ENCODE results near the gene GLG1. TPM values are rescaled to one million over a fixed set of nuclear protein-coding genes. Genes with fewer than 3 reads are reported as not detected.
"Not testable (repeated sequence)": the region's sequence is repeated elsewhere in the genome, so short reads cannot be mapped to it uniquely, and the experiment has no call there.

The GLG1 gene
- total RNA-seq, 4 donors from 2014 or later: 77.0 to 154 (median 127) TPM

DNA sequence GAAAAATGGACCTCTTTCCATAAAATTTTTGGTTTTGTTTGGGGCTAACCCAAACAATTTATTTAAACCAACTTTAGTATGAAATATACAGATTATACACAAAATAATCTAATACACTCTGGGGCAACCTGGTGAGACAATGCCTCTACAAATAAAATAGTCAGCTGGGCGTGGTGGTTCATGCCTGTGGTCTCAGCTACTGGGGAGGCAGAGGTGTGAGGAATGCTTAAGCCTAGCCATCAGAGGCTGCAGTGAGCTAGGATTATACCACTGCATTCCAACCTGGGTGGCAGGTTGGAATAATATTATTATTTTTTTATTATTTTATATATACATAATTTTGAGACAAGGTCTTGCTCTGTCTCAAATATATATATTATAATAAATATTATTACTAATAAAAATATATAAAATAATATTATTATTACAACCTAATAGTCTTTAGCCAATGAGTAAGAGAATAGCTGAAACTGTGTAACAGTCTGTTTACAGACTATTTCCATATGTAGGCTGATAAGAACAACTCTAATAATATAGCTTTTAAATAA, 50.5 kb downstream of the GLG1 start:
- in situ Hi-C loops (cut with MboI; ENCODE audit: low pct_ligation_motif_present in 1 of 4, low pct_unique_long_range_greater_than_20kb in 1 of 4, low sequenced_read_pairs in 3 of 4) (no loop called here), intact Hi-C loops (cut with DNase I; ENCODE audit: low total_unique reads) (no loop called here)
- no peak for TF ChIP-seq POLR2AphosphoS5 (IDR thresholded peaks at IDR 0.05)
- TF ChIP-seq POLR2A (IDR thresholded peaks at IDR 0.05): no peak
- WGBS, 2 donors (ENCODE audit: low coverage in 1 of 2): 70 to 94% methylated on average over 1 of the region's 1 CpG
- DNase-seq: no peak
- Histone ChIP-seq H3K36me3 (no peaks in the 10 kb centered on the region), H3K27me3 (no peaks in the 10 kb centered on the region), H3K4me3 (no peak overlapping the region), H3K4me1 (peaks cover 0 to 18% (median 10%) of the 10 kb centered on the region in 4 donors), H3K9me3 (no peaks in the 10 kb centered on the region), H3K27ac (no peak overlapping the region)

DNA sequence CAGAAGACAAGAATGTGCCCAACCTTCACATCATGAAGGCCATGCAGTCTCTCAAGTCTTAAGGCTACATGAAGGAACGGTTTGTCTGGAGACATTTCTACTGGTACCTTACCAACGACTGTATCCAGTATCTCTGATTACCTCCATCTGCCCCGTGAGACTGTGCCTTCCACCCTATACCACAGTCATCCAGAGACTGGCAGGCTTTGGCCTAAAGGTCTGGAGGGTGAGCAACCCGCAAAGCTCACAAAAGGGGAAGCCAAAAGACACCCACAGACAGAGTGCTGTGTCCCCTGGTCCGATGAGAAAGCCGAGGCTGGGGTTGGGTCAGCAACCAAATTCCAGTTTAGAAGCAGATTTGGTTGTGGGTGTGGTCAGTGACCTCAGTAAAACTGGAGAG, 54.6 kb downstream of the GLG1 start:
- DNase-seq; H3K4me3 ChIP-seq; H3K27ac ChIP-seq; H3K36me3 ChIP-seq; H3K27me3 ChIP-seq; H3K4me1 ChIP-seq; H3K9me3 ChIP-seq; in situ Hi-C loops (cut with MboI; ENCODE audit: low pct_ligation_motif_present in 1 of 4, low pct_unique_long_range_greater_than_20kb in 1 of 4, low sequenced_read_pairs in 3 of 4); intact Hi-C loops (cut with DNase I; ENCODE audit: low total_unique reads): not testable (repeated sequence)
- WGBS, 2 donors (ENCODE audit: low coverage in 1 of 2): 86% methylated on average over 4 of the region's 6 CpGs; no CpG with 5 or more reads in 1 of the 2 donors

DNA sequence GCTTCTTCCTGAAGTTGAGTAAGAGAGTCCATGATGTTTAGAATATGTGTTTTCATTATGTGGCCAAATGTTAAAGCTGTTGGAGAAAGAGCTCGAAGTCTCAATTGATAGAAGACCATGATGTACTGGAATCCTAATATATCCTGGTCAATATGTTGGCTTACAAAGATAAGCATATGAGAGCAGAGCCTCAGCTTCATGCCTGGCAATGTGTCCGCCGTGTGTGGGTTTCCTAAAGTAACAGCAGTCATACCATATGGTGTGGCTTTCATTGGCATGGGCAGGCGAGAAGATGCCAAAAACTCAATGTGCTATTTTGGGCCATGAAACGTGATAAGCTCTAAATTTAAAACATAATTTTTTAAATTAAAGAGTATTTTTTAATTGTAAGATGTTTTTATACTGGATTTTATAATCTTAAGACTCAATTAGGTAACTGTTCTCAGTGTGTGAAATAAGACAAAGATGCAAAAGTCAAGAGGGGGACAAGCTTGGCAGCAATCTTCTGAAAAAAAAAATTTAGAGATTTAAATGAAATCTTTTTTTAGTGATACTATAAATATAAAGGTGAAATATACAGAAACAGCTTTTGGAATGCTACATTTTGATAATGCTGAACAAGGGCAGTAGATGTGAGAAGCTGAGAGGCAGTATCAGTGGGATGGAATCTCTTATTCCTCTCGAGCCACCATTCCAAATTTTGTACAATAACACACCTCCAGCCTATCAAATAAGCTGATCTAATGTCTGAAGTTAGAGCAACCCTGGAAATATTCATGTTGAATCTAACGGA, 56.5 kb downstream of the GLG1 start:
- H3K4me3 ChIP-seq; intact Hi-C loops (cut with DNase I; ENCODE audit: low total_unique reads); in situ Hi-C loops (cut with MboI; ENCODE audit: low pct_ligation_motif_present in 1 of 4, low pct_unique_long_range_greater_than_20kb in 1 of 4, low sequenced_read_pairs in 3 of 4): not testable (repeated sequence)

DNA sequence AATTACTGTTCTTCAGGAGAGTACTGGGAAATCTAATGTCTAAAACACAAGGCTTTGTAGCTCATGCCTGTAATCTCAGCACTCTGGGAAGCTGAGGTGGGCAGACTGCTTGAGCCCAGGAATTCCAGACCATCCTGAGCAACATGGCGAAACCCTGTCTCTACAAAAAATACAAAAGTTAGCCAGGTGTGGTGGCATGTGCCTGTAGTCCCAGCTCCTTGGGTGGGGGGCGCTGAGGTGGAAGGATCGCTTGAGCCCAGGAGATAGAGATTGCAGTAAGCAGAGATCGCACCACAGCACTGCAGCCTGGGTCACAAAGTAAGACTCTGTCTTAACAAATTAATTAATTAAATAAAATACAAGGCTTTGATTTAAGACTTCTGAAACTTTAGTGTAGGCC, 60.8 kb downstream of the GLG1 start:
- H3K36me3 ChIP-seq; H3K27ac ChIP-seq; H3K4me1 ChIP-seq; DNase-seq; in situ Hi-C loops (cut with MboI; ENCODE audit: low pct_ligation_motif_present in 1 of 4, low pct_unique_long_range_greater_than_20kb in 1 of 4, low sequenced_read_pairs in 3 of 4); H3K27me3 ChIP-seq; H3K4me3 ChIP-seq; H3K9me3 ChIP-seq; intact Hi-C loops (cut with DNase I; ENCODE audit: low total_unique reads): not testable (repeated sequence)
- 92% methylated on average over 4 of the region's 4 CpGs; no CpG with 5 or more reads in 1 of the 2 donors for WGBS, 2 donors (ENCODE audit: low coverage in 1 of 2)

More for the DNA sequence above, 56.5 kb downstream of the GLG1 start:
- not testable (repeated sequence) for H3K27me3 ChIP-seq, H3K36me3 ChIP-seq, H3K9me3 ChIP-seq, H3K27ac ChIP-seq, DNase-seq, H3K4me1 ChIP-seq
- WGBS, 2 donors (ENCODE audit: low coverage in 1 of 2): 75 to 87% methylated on average over 6 to 7 of the region's 7 CpGs

DNA sequence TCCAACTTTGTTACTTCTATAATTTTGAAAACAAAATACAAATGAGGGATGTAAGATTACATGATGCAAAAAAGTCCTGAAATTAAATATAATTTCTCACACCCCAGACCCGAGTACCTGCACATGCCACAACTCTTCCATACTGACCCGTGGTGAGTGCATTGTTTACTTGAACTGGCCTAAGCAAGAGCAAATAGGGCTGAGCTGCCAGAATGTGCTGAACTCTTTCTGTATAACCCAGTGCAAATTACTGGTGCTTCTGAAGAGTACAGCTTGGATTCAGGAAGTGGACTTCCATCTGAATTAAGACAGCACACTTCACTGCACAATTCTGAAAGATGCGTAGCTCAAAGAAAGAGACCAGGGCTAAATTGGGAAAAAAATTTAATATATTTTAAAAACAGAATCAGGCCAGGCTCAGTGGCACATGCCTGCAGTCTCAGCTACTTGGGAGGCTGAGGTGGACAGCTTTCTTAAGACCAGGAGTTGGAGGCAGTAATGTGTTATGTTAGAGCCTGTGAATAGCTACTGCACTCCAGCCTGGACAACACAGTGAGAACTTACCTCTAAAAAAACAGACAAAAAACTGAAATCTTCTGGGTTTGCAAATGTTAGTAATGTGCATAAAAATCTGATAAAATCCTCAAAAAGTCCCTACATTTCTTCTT, 63.9 kb downstream of the GLG1 start:
- H3K27ac ChIP-seq; in situ Hi-C loops (cut with MboI; ENCODE audit: low pct_ligation_motif_present in 1 of 4, low pct_unique_long_range_greater_than_20kb in 1 of 4, low sequenced_read_pairs in 3 of 4); H3K36me3 ChIP-seq; intact Hi-C loops (cut with DNase I; ENCODE audit: low total_unique reads); H3K4me3 ChIP-seq; H3K4me1 ChIP-seq; H3K9me3 ChIP-seq; DNase-seq; H3K27me3 ChIP-seq: not testable (repeated sequence)
- WGBS, 2 donors (ENCODE audit: low coverage in 1 of 2): 100% methylated on average over 1 of the region's 3 CpGs

DNA sequence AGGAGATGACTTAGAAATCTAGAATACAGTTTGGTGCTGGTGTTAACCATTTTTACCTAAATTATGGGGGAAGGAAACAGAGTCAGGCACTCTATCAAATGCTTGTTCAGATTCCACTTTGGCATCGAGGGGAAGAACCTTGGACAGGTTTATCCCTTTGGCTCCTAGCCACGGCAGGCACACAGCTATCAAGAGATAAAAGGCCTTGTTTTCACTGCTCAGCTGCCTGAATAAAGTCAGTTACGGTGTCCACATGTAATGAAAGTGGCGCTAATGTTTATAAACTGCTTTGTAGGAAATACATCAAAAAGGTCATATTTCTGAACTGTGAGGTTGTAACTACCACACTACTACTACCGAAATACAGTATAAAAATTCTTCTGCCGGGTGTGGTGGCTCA, 66.3 kb downstream of the GLG1 start:
- H3K27me3 ChIP-seq; H3K9me3 ChIP-seq; H3K4me3 ChIP-seq; H3K36me3 ChIP-seq; H3K4me1 ChIP-seq; in situ Hi-C loops (cut with MboI; ENCODE audit: low pct_ligation_motif_present in 1 of 4, low pct_unique_long_range_greater_than_20kb in 1 of 4, low sequenced_read_pairs in 3 of 4); intact Hi-C loops (cut with DNase I; ENCODE audit: low total_unique reads); H3K27ac ChIP-seq: not testable (repeated sequence)
- WGBS, 2 donors (ENCODE audit: low coverage in 1 of 2): 0 to 39% methylated on average over 1 to 6 of the region's 6 CpGs
- peak; percentile 60 for DNase-seq

DNA sequence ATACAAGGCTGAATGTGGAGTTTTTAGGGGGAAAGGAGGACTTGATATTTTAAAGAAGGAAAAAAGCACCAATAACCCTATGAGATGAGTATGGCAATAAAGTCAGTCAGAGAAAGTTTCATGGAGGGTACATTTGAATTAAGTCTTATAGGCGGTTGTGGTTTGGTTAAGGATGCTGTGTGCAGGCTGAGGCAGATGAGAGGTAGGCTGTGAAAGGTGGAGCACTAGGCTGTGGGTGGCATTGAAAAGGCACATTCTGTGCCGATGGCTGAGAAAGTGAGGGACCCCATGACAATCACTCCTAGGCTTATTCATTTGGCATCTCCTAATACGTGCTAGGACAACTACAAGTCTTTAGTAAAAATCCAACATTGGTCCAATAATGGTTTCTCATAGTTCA, 68.1 kb downstream of the GLG1 start:
- H3K9me3 ChIP-seq; in situ Hi-C loops (cut with MboI; ENCODE audit: low pct_ligation_motif_present in 1 of 4, low pct_unique_long_range_greater_than_20kb in 1 of 4, low sequenced_read_pairs in 3 of 4); DNase-seq; H3K36me3 ChIP-seq; H3K4me1 ChIP-seq; intact Hi-C loops (cut with DNase I; ENCODE audit: low total_unique reads); H3K27me3 ChIP-seq; H3K27ac ChIP-seq; H3K4me3 ChIP-seq: not testable (repeated sequence)
- WGBS, 2 donors (ENCODE audit: low coverage in 1 of 2): 100% methylated on average over 1 of the region's 3 CpGs; no CpG with 5 or more reads in 1 of the 2 donors

DNA sequence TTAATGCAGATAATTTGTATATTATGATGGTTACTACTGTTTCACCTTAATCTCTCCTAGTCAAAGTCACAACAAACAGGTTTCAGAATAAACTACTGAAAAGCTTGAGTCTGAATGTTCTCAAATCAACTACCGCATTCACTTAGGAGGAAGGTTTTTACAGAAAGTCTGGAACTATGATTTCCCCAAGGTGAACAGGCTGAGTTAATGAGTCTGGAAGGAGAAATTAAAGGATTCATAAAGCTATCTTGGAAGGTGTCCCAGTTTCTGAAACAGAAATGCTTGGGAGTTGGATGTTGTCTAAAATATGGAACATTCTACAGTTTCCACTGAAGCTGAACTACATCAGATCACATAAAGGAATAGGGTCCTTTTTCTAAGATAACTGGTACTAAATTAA, 69.2 kb downstream of the GLG1 start:
- H3K27ac ChIP-seq; H3K9me3 ChIP-seq; in situ Hi-C loops (cut with MboI; ENCODE audit: low pct_ligation_motif_present in 1 of 4, low pct_unique_long_range_greater_than_20kb in 1 of 4, low sequenced_read_pairs in 3 of 4); H3K36me3 ChIP-seq; DNase-seq; H3K4me1 ChIP-seq; H3K27me3 ChIP-seq; intact Hi-C loops (cut with DNase I; ENCODE audit: low total_unique reads); H3K4me3 ChIP-seq: not testable (repeated sequence)
- 70 to 80% methylated on average over 1 of the region's 1 CpG for WGBS, 2 donors (ENCODE audit: low coverage in 1 of 2)

DNA sequence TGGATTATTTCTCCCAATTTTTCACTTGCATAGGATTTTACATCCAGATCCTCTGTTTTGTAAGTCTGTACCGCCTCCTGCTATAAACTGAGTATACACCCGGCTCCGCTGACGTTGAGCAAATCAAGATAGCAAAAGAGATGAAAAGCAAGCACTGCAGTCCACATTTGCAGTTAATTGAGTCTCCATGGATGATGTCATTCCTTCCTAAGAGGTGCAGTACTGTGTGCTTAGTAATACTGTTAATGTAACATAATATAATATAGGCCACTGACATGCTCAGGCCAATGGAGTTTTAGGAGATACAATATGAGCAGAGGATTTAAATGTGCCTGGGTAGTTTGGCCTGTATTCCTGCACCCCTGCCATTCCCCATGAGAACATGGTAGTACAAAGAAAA, 72.3 kb downstream of the GLG1 start:
- H3K4me3 ChIP-seq; DNase-seq; in situ Hi-C loops (cut with MboI; ENCODE audit: low pct_ligation_motif_present in 1 of 4, low pct_unique_long_range_greater_than_20kb in 1 of 4, low sequenced_read_pairs in 3 of 4); H3K27me3 ChIP-seq; H3K4me1 ChIP-seq; H3K9me3 ChIP-seq; intact Hi-C loops (cut with DNase I; ENCODE audit: low total_unique reads); H3K27ac ChIP-seq; H3K36me3 ChIP-seq: not testable (repeated sequence)
- 65 to 74% methylated on average over 3 to 4 of the region's 4 CpGs for WGBS, 2 donors (ENCODE audit: low coverage in 1 of 2)

Data from transverse colon (tissue), 4 donors.